Uterus (tissue), 4 donors: ENCODE data around the gene PEMT. TPM values are rescaled to one million over a fixed set of nuclear protein-coding genes. Genes with fewer than 3 reads are reported as not detected.

ENCODE experiments used
- DNase-seq, 2 donors: peaks; one replicate each; pipeline ENCODE4 v3.0.0-alpha.2; 2019 to 2020
- H3K27ac ChIP-seq, 2 donors: fragments of 200-600 bp; sonication (generic); 1 replicate in 1 of 2; 2 replicates in 1 of 2; pipeline ENCODE4 v1.5.1; 2016 to 2018
- H3K27me3 ChIP-seq, 2 donors: fragments of 200-600 bp; sonication (generic); one replicate each; pipeline ENCODE4 v1.5.1; 2018 to 2019; ENCODE audit warnings: control low read depth in 1 of 2
- H3K36me3 ChIP-seq, 2 donors: fragments of 200-600 bp; sonication (generic); one replicate each; pipeline ENCODE4 v1.5.1; 2019; ENCODE audit warnings: control low read depth in 1 of 2
- H3K4me1 ChIP-seq, 2 donors: fragments of 200-600 bp; sonication (generic); one replicate each; pipeline ENCODE4 v1.5.1; 2018 to 2019; ENCODE audit warnings: control low read depth in 1 of 2
- H3K4me3 ChIP-seq, 2 donors: fragments of 200-600 bp; sonication (generic); 1 replicate in 1 of 2; 2 replicates in 1 of 2; pipeline ENCODE4 v1.5.1; 2018 to 2019; ENCODE audit warnings: mild to moderate bottlenecking in 1 of 2
- H3K9me3 ChIP-seq, 2 donors: fragments of 200-600 bp; sonication (generic); one replicate each; pipeline ENCODE4 v1.5.1; 2019; ENCODE audit warnings: control low read depth in 1 of 2
- POLR2A ChIP-seq, 2 donors: fragments of 450-650 bp; IDR thresholded peaks; one replicate each; pipeline ENCODE4 v1.6.1; 2016; ENCODE audit warnings: antibody characterized with exemption in 2 of 2, mild to moderate bottlenecking in 1 of 2, moderate library complexity in 1 of 2
- intact Hi-C: fragments of 100-400 bp; cut with DNase I; formaldehyde crosslinking; loops from one replicate; pipeline ENCODE4 v1.15.1; 2023; ENCODE audit warnings: low total_unique reads
- total RNA-seq, 4 donors: library from RNA; depleted of rRNA in 3 of 4; stranded (reverse); fragments of >200 nt in 3 of 4; gene quantifications; one replicate each; pipeline versions ENCODE4 v1.1.0 to v1.2.4, GENCODE V29; 2014 to 2023
- TF ChIP-seq, protein P1 (sequence below), 4 experiments: fragments of 200-600 bp in 2 of 4; fragments of 450-650 bp in 2 of 4; sonication (generic) in 2 of 4; IDR thresholded peaks; one replicate each; pipeline ENCODE4 v1.5.1; 2016 to 2019; ENCODE audit warnings: antibody characterized with exemption in 4 of 4, mild to moderate bottlenecking in 2 of 4, moderate library complexity in 1 of 4
- donor health status: DM: yes; HTN: yes; CAD: no.

PEMT gene
- total RNA-seq, 4 donors from 2014 or later, result 26.3 to 61.7 (median 32.2) TPM

GRCh38 chr17:17581509-17581908, 10.0 kb downstream of the PEMT start:
- no peaks in the 10 kb centered on the region for H3K36me3 ChIP-seq
- no peak for DNase-seq
- H3K27me3 ChIP-seq, result no peaks in the 10 kb centered on the region
- no peak overlapping the region for H3K27ac ChIP-seq
- intact Hi-C loops, result no loop called here
- H3K9me3 ChIP-seq, result no peaks in the 10 kb centered on the region
- peaks cover 0 to 4% of the 10 kb centered on the region in 2 donors for H3K4me1 ChIP-seq
- TF ChIP-seq POLR2A (IDR thresholded peaks at IDR 0.05), result no peak
- TF ChIP-seq, protein P1, sequence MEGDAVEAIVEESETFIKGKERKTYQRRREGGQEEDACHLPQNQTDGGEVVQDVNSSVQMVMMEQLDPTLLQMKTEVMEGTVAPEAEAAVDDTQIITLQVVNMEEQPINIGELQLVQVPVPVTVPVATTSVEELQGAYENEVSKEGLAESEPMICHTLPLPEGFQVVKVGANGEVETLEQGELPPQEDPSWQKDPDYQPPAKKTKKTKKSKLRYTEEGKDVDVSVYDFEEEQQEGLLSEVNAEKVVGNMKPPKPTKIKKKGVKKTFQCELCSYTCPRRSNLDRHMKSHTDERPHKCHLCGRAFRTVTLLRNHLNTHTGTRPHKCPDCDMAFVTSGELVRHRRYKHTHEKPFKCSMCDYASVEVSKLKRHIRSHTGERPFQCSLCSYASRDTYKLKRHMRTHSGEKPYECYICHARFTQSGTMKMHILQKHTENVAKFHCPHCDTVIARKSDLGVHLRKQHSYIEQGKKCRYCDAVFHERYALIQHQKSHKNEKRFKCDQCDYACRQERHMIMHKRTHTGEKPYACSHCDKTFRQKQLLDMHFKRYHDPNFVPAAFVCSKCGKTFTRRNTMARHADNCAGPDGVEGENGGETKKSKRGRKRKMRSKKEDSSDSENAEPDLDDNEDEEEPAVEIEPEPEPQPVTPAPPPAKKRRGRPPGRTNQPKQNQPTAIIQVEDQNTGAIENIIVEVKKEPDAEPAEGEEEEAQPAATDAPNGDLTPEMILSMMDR (IDR thresholded peaks at IDR 0.05), result no peak
- H3K4me3 ChIP-seq, result no peak overlapping the region

DNA sequence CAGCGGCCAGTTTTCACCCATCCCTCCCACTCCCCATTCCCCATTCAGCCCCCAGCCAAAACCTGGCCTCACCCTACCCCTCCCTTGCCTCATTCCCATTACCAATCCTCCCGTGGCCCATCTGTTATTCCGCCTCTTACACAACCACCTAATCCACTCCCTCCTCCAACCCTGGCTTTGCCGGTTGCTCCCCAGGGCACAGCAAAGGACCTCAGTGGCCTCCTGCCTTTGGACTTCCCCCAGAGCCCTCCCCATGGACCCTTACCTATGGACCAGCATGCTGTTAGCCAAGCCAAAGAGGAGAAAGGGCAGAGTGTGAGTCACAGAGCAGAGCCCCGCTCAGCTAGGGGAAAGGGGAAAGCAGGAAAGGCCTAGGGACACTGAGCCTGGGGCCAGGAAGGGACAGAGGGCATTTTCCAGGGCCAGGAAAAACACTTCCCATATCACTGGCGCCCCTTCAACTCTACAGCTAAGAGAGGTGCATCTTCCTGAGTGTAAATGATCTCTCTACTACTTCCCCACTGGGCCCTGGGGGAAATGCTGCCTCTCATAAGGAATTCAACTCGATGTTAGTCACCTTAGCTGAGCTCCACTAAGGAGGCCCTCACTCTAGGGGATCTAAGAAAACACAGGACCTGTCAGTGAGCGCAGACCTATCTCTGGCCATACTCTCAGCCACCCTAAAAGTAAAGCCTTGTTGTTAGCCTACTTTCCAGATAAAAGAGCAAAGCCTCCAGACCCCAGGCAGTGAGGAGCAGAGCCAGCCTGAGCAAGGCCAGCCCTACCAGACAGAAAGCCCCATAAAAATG, 10.6 kb downstream of the PEMT start:
- H3K27ac ChIP-seq, result no peak overlapping the region
- no peak overlapping the region for H3K4me3 ChIP-seq
- intact Hi-C loops, result no loop called here
- DNase-seq, result no peak
- H3K4me1 ChIP-seq, result peaks cover 0 to 10% of the 10 kb centered on the region in 2 donors
- no peaks in the 10 kb centered on the region for H3K27me3 ChIP-seq
- no peak for TF ChIP-seq POLR2A (IDR thresholded peaks at IDR 0.05)
- TF ChIP-seq, protein P1 (IDR thresholded peaks at IDR 0.05), result no peak
- no peaks in the 10 kb centered on the region for H3K36me3 ChIP-seq
- no peaks in the 10 kb centered on the region for H3K9me3 ChIP-seq

GRCh38 chr17:17579691-17580090, 11.8 kb downstream of the PEMT start:
- H3K36me3 ChIP-seq, result no peaks in the 10 kb centered on the region
- no peak overlapping the region for H3K27ac ChIP-seq
- no peaks in the 10 kb centered on the region for H3K27me3 ChIP-seq
- H3K9me3 ChIP-seq, result no peaks in the 10 kb centered on the region
- intact Hi-C loops, result no loop called here
- peaks cover 0 to 16% of the 10 kb centered on the region in 2 donors for H3K4me1 ChIP-seq
- no peak for DNase-seq
- no peak overlapping the region for H3K4me3 ChIP-seq
- TF ChIP-seq POLR2A (IDR thresholded peaks at IDR 0.05), result no peak
- TF ChIP-seq, protein P1 (IDR thresholded peaks at IDR 0.05), result no peak

DNA sequence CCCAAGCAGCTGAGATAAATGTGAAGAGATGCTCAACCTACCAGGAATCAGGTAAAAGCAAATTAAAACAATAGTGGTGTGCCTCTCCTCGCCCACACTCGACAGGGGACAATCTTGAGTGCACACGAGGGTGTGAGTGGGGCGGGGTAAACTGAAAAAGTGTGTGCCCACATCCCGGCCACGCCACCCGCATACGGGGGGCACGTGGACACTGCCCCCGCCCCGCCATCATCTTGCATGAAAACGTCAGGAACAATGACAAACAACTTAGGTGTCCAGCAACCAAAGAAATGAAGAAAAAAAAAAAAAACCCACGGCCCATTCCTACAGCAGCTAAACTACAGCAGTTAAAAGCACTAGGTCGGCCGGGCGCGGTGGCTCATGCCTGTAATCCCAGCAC, 14.1 kb downstream of the PEMT start:
- peaks cover 0 to 16% of the 10 kb centered on the region in 2 donors for H3K4me1 ChIP-seq

DNA sequence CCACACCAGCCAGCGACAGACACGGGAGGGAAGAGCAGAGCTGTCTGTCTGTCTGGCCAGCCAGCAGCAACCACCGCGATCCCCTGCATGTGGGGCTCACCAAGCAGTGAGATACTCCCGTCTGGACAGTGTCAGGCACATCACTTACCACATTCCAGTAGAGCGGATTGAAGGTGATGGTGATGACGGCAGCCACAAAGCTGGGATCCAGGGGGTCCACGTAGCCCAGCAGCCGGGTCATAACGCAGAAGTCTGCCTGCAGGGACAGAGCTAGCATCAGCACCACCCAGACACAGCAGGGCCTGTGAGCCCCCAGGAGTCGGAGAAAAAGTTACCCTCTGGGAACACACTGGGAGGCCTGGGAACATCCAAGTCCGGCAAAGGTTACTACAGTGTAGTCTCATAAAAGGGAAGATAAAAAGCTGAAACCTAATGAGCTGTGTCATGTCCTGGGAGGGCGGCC, 14.7 kb downstream of the PEMT start:
- Histone ChIP-seq H3K27me3 (no peaks in the 10 kb centered on the region), H3K9me3 (no peaks in the 10 kb centered on the region), H3K4me1 (peaks cover 0 to 16% of the 10 kb centered on the region in 2 donors), H3K36me3 (no peaks in the 10 kb centered on the region), H3K27ac (peak overlapping the region; percentile 62 to 68), H3K4me3 (no peak overlapping the region)
- intact Hi-C loops, result no loop called here
- DNase-seq, result peak in 1 of 2 donors; percentile 38
- TF ChIP-seq, protein P1 (IDR thresholded peaks at IDR 0.05), result no peak
- TF ChIP-seq POLR2A (IDR thresholded peaks at IDR 0.05), result no peak

More for the DNA sequence above, 14.1 kb downstream of the PEMT start:
- TF ChIP-seq POLR2A (IDR thresholded peaks at IDR 0.05), result no peak
- TF ChIP-seq, protein P1 (IDR thresholded peaks at IDR 0.05), result no peak
- H3K4me3 ChIP-seq, result no peak overlapping the region
- no peak for DNase-seq
- H3K9me3 ChIP-seq, result no peaks in the 10 kb centered on the region
- peak overlapping the region in 1 of 2 donors; percentile 68 for H3K27ac ChIP-seq
- H3K27me3 ChIP-seq, result no peaks in the 10 kb centered on the region
- intact Hi-C loops, result no loop called here
- no peaks in the 10 kb centered on the region for H3K36me3 ChIP-seq
